ENCODE results near the gene METTL5.

METTL5 gene

GRCh38 chr2:169768262-169768995, 56.3 kb downstream of the METTL5 start:
- peak overlapping the region; percentile 37 for H3K4me3 ChIP-seq (ENCODE audit: control insufficient read depth, low read depth, low read length)
- no peak for DNase-seq (ENCODE audit: low read depth)
- TF ChIP-seq CTCF (conservative IDR thresholded peaks at IDR 0.05; ENCODE audit: control insufficient read depth, insufficient read depth, low read depth, low read length) = no peak

GRCh38 chr2:169767243-169767888, 57.3 kb downstream of the METTL5 start:
- peak; percentile 71 for DNase-seq (ENCODE audit: low read depth)
- H3K4me3 ChIP-seq (ENCODE audit: control insufficient read depth, low read depth, low read length) = no peak overlapping the region
- TF ChIP-seq CTCF (conservative IDR thresholded peaks at IDR 0.05; ENCODE audit: control insufficient read depth, insufficient read depth, low read depth, low read length) = peak; percentile 77

GRCh38 chr2:169765523-169765922, 59.2 kb downstream of the METTL5 start:
- H3K4me3 ChIP-seq (ENCODE audit: control insufficient read depth, low read depth, low read length) = no peak overlapping the region
- peak; percentile 54 for DNase-seq (ENCODE audit: low read depth)
- TF ChIP-seq CTCF (conservative IDR thresholded peaks at IDR 0.05; ENCODE audit: control insufficient read depth, insufficient read depth, low read depth, low read length) = no peak

GRCh38 chr2:169761970-169762292, 62.8 kb downstream of the METTL5 start:
- H3K4me3 ChIP-seq (ENCODE audit: control insufficient read depth, low read depth, low read length) = no peak overlapping the region
- no peak for TF ChIP-seq CTCF (conservative IDR thresholded peaks at IDR 0.05; ENCODE audit: control insufficient read depth, insufficient read depth, low read depth, low read length)
- DNase-seq (ENCODE audit: low read depth) = no peak

Measured in fibroblast of mammary gland (primary cell).